HCT116 (cell line): Measurements from ENCODE around the gene DVL2.

Experiments
- CTCF ChIP-seq, 3 experiments: fragments of 200-600 bp in 1 of 3; sonication (generic) in 1 of 3; IDR thresholded peaks in 2 of 3; conservative IDR thresholded peaks in 1 of 3; 2 replicates each; pipeline ENCODE4 v1.5.1; 2012 to 2017; ENCODE audit warnings: low read depth in 2 of 3, low read length in 2 of 3, antibody characterized with exemption in 1 of 3, borderline replicate concordance in 1 of 3, control low read depth in 1 of 3, mild to moderate bottlenecking in 1 of 3, mixed read lengths in 1 of 3, mixed run types in 1 of 3, moderate library complexity in 1 of 3; ENCODE audit not compliant: insufficient read depth in 1 of 3
- EZH2 ChIP-seq: fragments of 200-600 bp; sonication (generic); IDR thresholded peaks from 2 replicates; pipeline ENCODE4 v1.6.1; 2017; ENCODE audit warnings: antibody characterized with exemption, mixed run types

DNA sequence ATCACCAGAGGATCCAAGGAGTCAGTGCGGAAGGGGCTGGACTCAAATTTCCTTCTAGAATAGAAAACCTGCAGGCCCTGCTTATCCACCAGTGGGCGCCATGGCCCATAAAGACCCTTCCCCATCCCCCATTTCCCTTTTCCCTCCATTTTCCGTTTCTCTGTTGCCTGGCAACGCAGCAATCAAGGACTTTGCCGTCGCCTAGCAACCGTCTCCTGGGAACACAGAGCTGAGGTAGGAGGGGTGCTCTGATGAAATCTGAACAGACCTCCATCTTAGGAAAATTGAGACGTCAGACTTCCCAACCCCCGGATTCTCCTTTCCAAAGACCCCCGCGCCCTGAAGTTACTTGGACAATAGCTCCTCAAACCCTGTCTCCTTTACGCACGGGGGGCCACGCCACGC, 20.4 kb downstream of the DVL2 start:
- TF ChIP-seq EZH2 (no peak), CTCF (IDR thresholded peaks at IDR 0.05 in 2 of 3, conservative IDR thresholded peaks at IDR 0.05 in 1 of 3; ENCODE audit: borderline replicate concordance in 1 of 3, insufficient read depth in 1 of 3, low read depth in 2 of 3, low read length in 2 of 3) (peak in 2 of 3 experiments; percentile 48 to 54; a peak in 4 of 6 replicates)
